GM12873 (cell line): ENCODE measurements around the gene GREB1.
A peak's percentile ranks its signal among the peaks of the same experiment; 100 is the strongest.

Experiments used
- TF ChIP-seq, protein P1 (sequence below): IDR thresholded peaks from 2 replicates; pipeline ENCODE4 v1.5.1; 2012; ENCODE audit warnings: low read depth, mild to moderate bottlenecking, moderate library complexity, low read length, control low read depth; ENCODE audit not compliant: insufficient read depth; ENCODE audit errors: missing control alignments

Gene GREB1

GRCh38 chr2:11684894-11685460, 151.1 kb downstream of the GREB1 start:
- TF ChIP-seq, protein P1, sequence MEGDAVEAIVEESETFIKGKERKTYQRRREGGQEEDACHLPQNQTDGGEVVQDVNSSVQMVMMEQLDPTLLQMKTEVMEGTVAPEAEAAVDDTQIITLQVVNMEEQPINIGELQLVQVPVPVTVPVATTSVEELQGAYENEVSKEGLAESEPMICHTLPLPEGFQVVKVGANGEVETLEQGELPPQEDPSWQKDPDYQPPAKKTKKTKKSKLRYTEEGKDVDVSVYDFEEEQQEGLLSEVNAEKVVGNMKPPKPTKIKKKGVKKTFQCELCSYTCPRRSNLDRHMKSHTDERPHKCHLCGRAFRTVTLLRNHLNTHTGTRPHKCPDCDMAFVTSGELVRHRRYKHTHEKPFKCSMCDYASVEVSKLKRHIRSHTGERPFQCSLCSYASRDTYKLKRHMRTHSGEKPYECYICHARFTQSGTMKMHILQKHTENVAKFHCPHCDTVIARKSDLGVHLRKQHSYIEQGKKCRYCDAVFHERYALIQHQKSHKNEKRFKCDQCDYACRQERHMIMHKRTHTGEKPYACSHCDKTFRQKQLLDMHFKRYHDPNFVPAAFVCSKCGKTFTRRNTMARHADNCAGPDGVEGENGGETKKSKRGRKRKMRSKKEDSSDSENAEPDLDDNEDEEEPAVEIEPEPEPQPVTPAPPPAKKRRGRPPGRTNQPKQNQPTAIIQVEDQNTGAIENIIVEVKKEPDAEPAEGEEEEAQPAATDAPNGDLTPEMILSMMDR, result no peak

DNA sequence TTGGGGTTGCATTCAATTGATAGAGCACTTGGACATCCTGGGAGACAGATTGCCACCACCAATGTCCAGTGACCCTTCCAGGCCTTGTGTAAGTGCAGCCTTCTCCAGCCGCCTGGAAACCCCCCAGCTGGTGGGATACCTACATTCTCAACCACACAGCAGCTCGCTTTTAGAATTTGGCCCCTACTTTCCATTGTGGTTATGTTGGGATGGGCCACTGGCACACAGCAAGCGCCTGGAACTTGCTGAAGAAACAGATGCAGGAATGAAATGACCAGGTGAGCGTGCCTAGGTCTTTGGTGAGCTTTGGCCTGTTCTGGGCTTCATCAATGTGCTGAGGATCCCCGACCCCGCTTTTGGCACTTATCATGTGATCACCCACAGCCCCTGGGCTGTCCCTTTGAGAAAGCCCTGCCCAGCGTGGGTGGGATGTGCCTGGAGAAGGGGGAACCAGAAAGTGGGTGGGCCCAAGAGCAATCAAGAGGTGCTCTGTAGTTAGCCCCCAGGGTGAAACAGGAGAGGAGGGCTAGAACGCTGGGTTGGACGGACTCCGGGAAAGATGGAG, 152.1 kb downstream of the GREB1 start:
- TF ChIP-seq, protein P1, result no peak

DNA sequence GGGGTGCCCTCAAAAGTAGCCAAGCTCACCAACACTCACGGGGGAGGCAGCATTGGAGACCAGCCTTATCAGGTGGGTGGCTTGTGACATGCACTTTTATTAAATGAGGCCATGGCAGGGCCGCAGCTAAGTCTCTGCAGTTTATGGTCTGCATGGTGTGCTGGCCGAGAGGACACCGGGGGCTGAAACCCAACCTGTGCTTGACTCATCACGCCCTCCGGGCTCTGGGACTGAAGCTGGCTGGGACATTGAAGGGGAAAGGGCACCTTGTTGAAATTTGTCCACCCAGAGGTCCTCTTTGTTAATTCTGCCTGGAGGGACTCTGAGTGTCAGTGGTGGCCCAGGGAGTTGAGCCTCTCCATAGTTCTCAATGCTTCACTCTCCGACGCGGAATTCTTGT, 153.9 kb downstream of the GREB1 start:
- TF ChIP-seq, protein P1, result no peak

- TF ChIP-seq, protein P1, result peak; percentile 68
Observed at GRCh38 chr2:11688222-11689069, 154.6 kb downstream of the GREB1 start.

DNA sequence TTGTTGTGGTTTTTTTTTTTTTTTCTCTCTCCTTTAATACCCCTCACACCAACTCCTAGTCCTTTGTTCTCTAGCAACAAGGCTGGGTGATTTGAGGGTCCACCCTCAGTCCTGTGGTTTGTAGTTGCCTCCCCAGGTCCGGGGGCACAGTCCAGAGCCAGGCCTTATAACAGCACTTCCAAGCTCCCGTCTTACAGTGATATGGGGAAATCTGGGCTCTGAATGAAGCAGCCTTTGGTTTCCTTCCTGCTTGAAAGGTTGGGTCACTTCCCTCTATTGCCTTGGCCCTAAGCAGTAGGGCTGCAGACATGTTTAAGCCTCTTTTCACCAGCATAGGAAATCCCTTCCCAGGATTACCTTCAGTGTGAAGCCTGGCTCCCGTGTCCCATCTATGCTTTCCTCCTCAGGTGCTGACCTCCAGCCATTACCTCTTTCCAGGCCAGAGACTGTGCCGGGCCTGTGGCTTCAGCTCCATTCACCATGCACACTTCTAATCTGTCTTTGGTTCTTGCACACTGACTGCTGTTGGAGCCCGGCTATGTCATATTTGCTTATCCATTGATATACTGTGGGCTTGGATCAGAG, 157.3 kb downstream of the GREB1 start:
- TF ChIP-seq, protein P1, result no peak
